ENCODE results near the gene CDH8. TPM values are rescaled to one million over a fixed set of nuclear protein-coding genes. Genes with fewer than 3 reads are reported as not detected.

CDH8 gene
- total and polyA plus RNA-seq, 5 donors from 2014 or later: not detected

- Mint-ChIP-seq H3K27ac (no peak overlapping the region), H3K4me1 (no peaks in the 10 kb centered on the region), H3K9me3 (peaks cover 5 to 41% (median 10%) of the 10 kb centered on the region in 7 donors), H3K36me3 (no peaks in the 10 kb centered on the region), H3K4me3 (no peak overlapping the region), H3K27me3 (no peaks in the 10 kb centered on the region)
- ATAC-seq (ENCODE audit: low read depth in 2 of 2) (no peak), DNase-seq (no peak)
- peaks cover 13 to 21% of the 10 kb centered on the region in 2 experiments for H3K9me3 ChIP-seq (ENCODE audit: control insufficient read depth in 2 of 2, low read length in 2 of 2)
- no peaks in the 10 kb centered on the region for H3K4me1 ChIP-seq (ENCODE audit: control insufficient read depth, insufficient read depth, low read length, poor library complexity, severe bottlenecking)
- no peaks in the 10 kb centered on the region for H3K36me3 ChIP-seq (ENCODE audit: control insufficient read depth, insufficient read depth, low read length)
- H3K4me3 ChIP-seq (ENCODE audit: low read depth, low read length): no peak overlapping the region
- H3K27me3 ChIP-seq (ENCODE audit: control insufficient read depth, insufficient read depth, low read length): no peaks in the 10 kb centered on the region
- no peak overlapping the region for H3K27ac ChIP-seq (ENCODE audit: insufficient read depth, low read length, poor library complexity, severe bottlenecking)
Measured at GRCh38 chr16:61858988-61859387, 177.2 kb downstream of the CDH8 start.

DNA sequence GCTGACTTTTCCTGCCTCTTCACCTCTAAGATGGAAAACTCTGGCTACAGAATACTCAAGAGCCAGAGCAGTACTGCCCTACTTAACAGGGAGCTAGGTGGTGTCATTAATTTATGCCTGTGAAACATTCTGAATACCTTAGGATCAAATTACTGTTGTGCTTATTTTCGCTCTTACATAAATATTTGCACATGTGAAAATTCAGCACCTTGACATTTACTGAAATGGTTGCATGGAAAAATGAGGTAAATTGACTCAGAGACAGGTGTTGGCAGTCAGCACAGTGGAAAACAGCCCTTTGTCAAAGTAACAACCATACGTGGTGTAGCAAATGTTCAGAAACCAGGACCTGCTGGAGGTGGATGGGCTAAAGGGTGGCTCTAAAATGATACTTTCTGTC lies 193.6 kb downstream of the CDH8 start:
- peaks cover 2 to 40% (median 11%) of the 10 kb centered on the region in 7 donors for H3K9me3 Mint-ChIP-seq
- no peaks in the 10 kb centered on the region for H3K36me3 ChIP-seq (ENCODE audit: control insufficient read depth, insufficient read depth, low read length)
- no peaks in the 10 kb centered on the region for H3K4me1 ChIP-seq (ENCODE audit: control insufficient read depth, insufficient read depth, low read length, poor library complexity, severe bottlenecking)
- no peaks in the 10 kb centered on the region for H3K27me3 ChIP-seq (ENCODE audit: control insufficient read depth, insufficient read depth, low read length)
- H3K9me3 ChIP-seq (ENCODE audit: control insufficient read depth in 2 of 2, low read length in 2 of 2): peaks cover 3 to 8% of the 10 kb centered on the region in 2 experiments
- no peak overlapping the region for H3K27ac ChIP-seq (ENCODE audit: insufficient read depth, low read length, poor library complexity, severe bottlenecking)
- H3K36me3 Mint-ChIP-seq: no peaks in the 10 kb centered on the region
- no peak for DNase-seq
- ATAC-seq (ENCODE audit: low read depth in 2 of 2): no peak
- no peak overlapping the region for H3K4me3 ChIP-seq (ENCODE audit: low read depth, low read length)
- no peak overlapping the region for H3K4me3 Mint-ChIP-seq
- no peaks in the 10 kb centered on the region for H3K27me3 Mint-ChIP-seq
- no peak overlapping the region for H3K27ac Mint-ChIP-seq
- H3K4me1 Mint-ChIP-seq: no peaks in the 10 kb centered on the region

GRCh38 chr16:61836804-61837393 lies 199.3 kb downstream of the CDH8 start:
- Mint-ChIP-seq H3K4me3 (no peak overlapping the region), H3K36me3 (no peaks in the 10 kb centered on the region), H3K27ac (no peak overlapping the region), H3K9me3 (peaks cover 0 to 55% (median 21%) of the 10 kb centered on the region in 7 donors), H3K4me1 (no peaks in the 10 kb centered on the region), H3K27me3 (no peaks in the 10 kb centered on the region)
- Histone ChIP-seq H3K9me3 (ENCODE audit: control insufficient read depth in 2 of 2, low read length in 2 of 2) (no peaks in the 10 kb centered on the region), H3K36me3 (ENCODE audit: control insufficient read depth, insufficient read depth, low read length) (no peaks in the 10 kb centered on the region), H3K27me3 (ENCODE audit: control insufficient read depth, insufficient read depth, low read length) (no peaks in the 10 kb centered on the region), H3K4me1 (ENCODE audit: control insufficient read depth, insufficient read depth, low read length, poor library complexity, severe bottlenecking) (no peaks in the 10 kb centered on the region), H3K4me3 (ENCODE audit: low read depth, low read length) (no peak overlapping the region), H3K27ac (ENCODE audit: insufficient read depth, low read length, poor library complexity, severe bottlenecking) (no peak overlapping the region)
- ATAC-seq (ENCODE audit: low read depth in 2 of 2) (no peak), DNase-seq (no peak)

GRCh38 chr16:61834082-61834481 lies 202.2 kb downstream of the CDH8 start:
- Mint-ChIP-seq H3K4me3 (no peak overlapping the region), H3K4me1 (no peaks in the 10 kb centered on the region), H3K36me3 (no peaks in the 10 kb centered on the region), H3K27me3 (no peaks in the 10 kb centered on the region), H3K9me3 (peaks cover 2 to 57% (median 19%) of the 10 kb centered on the region in 7 donors), H3K27ac (no peak overlapping the region)
- Histone ChIP-seq H3K4me1 (ENCODE audit: control insufficient read depth, insufficient read depth, low read length, poor library complexity, severe bottlenecking) (no peaks in the 10 kb centered on the region), H3K27me3 (ENCODE audit: control insufficient read depth, insufficient read depth, low read length) (no peaks in the 10 kb centered on the region), H3K4me3 (ENCODE audit: low read depth, low read length) (no peak overlapping the region), H3K9me3 (ENCODE audit: control insufficient read depth in 2 of 2, low read length in 2 of 2) (no peaks in the 10 kb centered on the region), H3K27ac (ENCODE audit: insufficient read depth, low read length, poor library complexity, severe bottlenecking) (no peak overlapping the region), H3K36me3 (ENCODE audit: control insufficient read depth, insufficient read depth, low read length) (no peaks in the 10 kb centered on the region)
- ATAC-seq (ENCODE audit: low read depth in 2 of 2) (no peak), DNase-seq (no peak)

DNA sequence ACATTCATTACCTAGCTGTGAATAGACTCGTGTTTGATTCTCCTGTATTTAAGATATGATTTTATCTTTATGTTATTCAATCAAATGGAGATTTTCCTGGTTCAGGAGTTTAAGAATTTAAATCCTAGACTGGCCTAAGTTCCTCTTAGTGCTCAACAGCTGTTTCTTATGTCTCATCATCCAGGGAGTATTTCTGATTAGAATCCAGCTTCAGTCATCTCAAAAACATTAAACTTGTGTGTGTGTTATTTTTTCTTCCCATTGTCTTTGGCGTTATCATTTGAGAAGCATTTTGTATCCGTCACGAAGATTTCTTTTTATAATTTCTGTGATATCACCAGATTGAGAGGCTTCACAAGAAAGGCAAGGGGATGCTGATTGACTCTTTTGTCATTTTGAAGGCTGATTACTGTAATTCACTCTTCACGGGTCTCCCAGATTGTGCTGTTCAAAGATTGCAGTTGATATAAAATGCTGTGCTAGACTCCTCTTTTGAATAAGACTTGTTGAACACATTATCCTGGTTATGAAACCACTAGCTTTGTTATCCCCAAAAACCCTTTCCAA lies 204.8 kb downstream of the CDH8 start:
- H3K36me3 Mint-ChIP-seq: no peaks in the 10 kb centered on the region
- DNase-seq: no peak
- H3K27me3 Mint-ChIP-seq: no peaks in the 10 kb centered on the region
- no peak overlapping the region for H3K27ac ChIP-seq (ENCODE audit: insufficient read depth, low read length, poor library complexity, severe bottlenecking)
- H3K9me3 ChIP-seq (ENCODE audit: control insufficient read depth in 2 of 2, low read length in 2 of 2): no peaks in the 10 kb centered on the region
- ATAC-seq (ENCODE audit: low read depth in 2 of 2): no peak
- no peaks in the 10 kb centered on the region for H3K27me3 ChIP-seq (ENCODE audit: control insufficient read depth, insufficient read depth, low read length)
- H3K4me3 ChIP-seq (ENCODE audit: low read depth, low read length): no peak overlapping the region
- H3K27ac Mint-ChIP-seq: no peak overlapping the region
- H3K9me3 Mint-ChIP-seq: peaks cover 4 to 42% (median 16%) of the 10 kb centered on the region in 7 donors
- no peaks in the 10 kb centered on the region for H3K36me3 ChIP-seq (ENCODE audit: control insufficient read depth, insufficient read depth, low read length)
- H3K4me3 Mint-ChIP-seq: no peak overlapping the region
- no peaks in the 10 kb centered on the region for H3K4me1 ChIP-seq (ENCODE audit: control insufficient read depth, insufficient read depth, low read length, poor library complexity, severe bottlenecking)
- no peaks in the 10 kb centered on the region for H3K4me1 Mint-ChIP-seq

DNA sequence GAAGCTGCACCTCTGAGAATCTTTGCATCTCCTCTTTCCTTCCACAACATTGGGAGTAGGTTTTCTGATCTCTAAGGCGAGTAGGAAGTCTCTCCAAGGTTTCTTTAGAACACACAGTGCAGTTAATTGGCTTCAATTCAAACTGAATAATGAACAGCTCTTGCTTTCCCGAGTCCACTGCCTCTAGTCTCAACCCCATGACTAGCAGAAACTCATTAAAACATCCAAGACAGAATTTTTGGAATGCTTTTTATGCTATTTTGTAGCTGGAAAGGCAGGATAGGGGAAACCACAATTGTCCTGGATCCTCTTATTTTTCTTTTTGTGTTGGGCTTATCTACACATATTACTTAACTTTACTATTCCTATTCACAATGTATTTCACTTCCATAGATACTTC lies 206.6 kb downstream of the CDH8 start:
- no peaks in the 10 kb centered on the region for H3K36me3 ChIP-seq (ENCODE audit: control insufficient read depth, insufficient read depth, low read length)
- H3K27me3 ChIP-seq (ENCODE audit: control insufficient read depth, insufficient read depth, low read length): no peaks in the 10 kb centered on the region
- no peaks in the 10 kb centered on the region for H3K4me1 ChIP-seq (ENCODE audit: control insufficient read depth, insufficient read depth, low read length, poor library complexity, severe bottlenecking)
- no peak overlapping the region for H3K27ac ChIP-seq (ENCODE audit: insufficient read depth, low read length, poor library complexity, severe bottlenecking)
- Mint-ChIP-seq H3K27ac (no peak overlapping the region), H3K4me1 (no peaks in the 10 kb centered on the region), H3K9me3 (peaks cover 3 to 35% (median 11%) of the 10 kb centered on the region in 7 donors), H3K4me3 (no peak overlapping the region), H3K27me3 (no peaks in the 10 kb centered on the region), H3K36me3 (no peaks in the 10 kb centered on the region)
- DNase-seq: no peak
- no peaks in the 10 kb centered on the region for H3K9me3 ChIP-seq (ENCODE audit: control insufficient read depth in 2 of 2, low read length in 2 of 2)
- no peak for ATAC-seq (ENCODE audit: low read depth in 2 of 2)
- no peak overlapping the region for H3K4me3 ChIP-seq (ENCODE audit: low read depth, low read length)

- no peak overlapping the region for H3K27ac ChIP-seq (ENCODE audit: insufficient read depth, low read length, poor library complexity, severe bottlenecking)
- Mint-ChIP-seq H3K36me3 (no peaks in the 10 kb centered on the region), H3K4me1 (no peaks in the 10 kb centered on the region), H3K4me3 (no peak overlapping the region), H3K27me3 (no peaks in the 10 kb centered on the region), H3K27ac (no peak overlapping the region), H3K9me3 (peaks cover 3 to 29% (median 5%) of the 10 kb centered on the region in 7 donors)
- H3K36me3 ChIP-seq (ENCODE audit: control insufficient read depth, insufficient read depth, low read length): no peaks in the 10 kb centered on the region
- no peak overlapping the region for H3K4me3 ChIP-seq (ENCODE audit: low read depth, low read length)
- DNase-seq (no peak), ATAC-seq (ENCODE audit: low read depth in 2 of 2) (no peak)
- H3K27me3 ChIP-seq (ENCODE audit: control insufficient read depth, insufficient read depth, low read length): no peaks in the 10 kb centered on the region
- peaks cover 0 to 9% of the 10 kb centered on the region in 2 experiments for H3K9me3 ChIP-seq (ENCODE audit: control insufficient read depth in 2 of 2, low read length in 2 of 2)
- H3K4me1 ChIP-seq (ENCODE audit: control insufficient read depth, insufficient read depth, low read length, poor library complexity, severe bottlenecking): no peaks in the 10 kb centered on the region
Measured at GRCh38 chr16:61823326-61823725, 212.9 kb downstream of the CDH8 start.

DNA sequence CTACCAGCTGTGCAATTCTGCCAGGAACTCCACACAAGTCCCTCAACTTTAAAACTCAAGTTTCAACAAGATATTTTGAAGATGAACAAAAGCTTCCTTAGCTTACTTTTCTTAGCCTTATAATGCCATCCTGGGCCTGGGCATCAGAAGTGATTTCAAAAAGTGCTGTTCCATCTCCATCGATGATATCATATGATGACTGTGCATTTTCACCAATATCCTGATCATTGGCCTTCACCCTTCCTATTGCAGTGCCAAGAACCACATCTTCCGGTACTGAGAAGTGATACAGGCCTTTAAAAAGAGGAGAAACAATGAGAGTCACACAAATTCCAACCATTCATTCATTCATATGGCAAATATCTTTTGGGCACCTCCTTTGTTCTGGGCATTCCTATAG lies 215.4 kb downstream of the CDH8 start:
- Mint-ChIP-seq H3K9me3 (peaks cover 0 to 26% (median 5%) of the 10 kb centered on the region in 7 donors), H3K27ac (no peak overlapping the region), H3K4me1 (no peaks in the 10 kb centered on the region), H3K27me3 (no peaks in the 10 kb centered on the region), H3K4me3 (no peak overlapping the region), H3K36me3 (no peaks in the 10 kb centered on the region)
- no peak overlapping the region for H3K27ac ChIP-seq (ENCODE audit: insufficient read depth, low read length, poor library complexity, severe bottlenecking)
- no peak overlapping the region for H3K4me3 ChIP-seq (ENCODE audit: low read depth, low read length)
- ATAC-seq (ENCODE audit: low read depth in 2 of 2) (no peak), DNase-seq (no peak)
- H3K27me3 ChIP-seq (ENCODE audit: control insufficient read depth, insufficient read depth, low read length): no peaks in the 10 kb centered on the region
- no peaks in the 10 kb centered on the region for H3K36me3 ChIP-seq (ENCODE audit: control insufficient read depth, insufficient read depth, low read length)
- peaks cover 0 to 9% of the 10 kb centered on the region in 2 experiments for H3K9me3 ChIP-seq (ENCODE audit: control insufficient read depth in 2 of 2, low read length in 2 of 2)
- no peaks in the 10 kb centered on the region for H3K4me1 ChIP-seq (ENCODE audit: control insufficient read depth, insufficient read depth, low read length, poor library complexity, severe bottlenecking)
